ENCODE results near the gene TMEM254. TPM values are rescaled to one million over a fixed set of nuclear protein-coding genes. Genes with fewer than 3 reads are reported as not detected.
"Not testable (repeated sequence)": the region's sequence is repeated elsewhere in the genome, so short reads cannot be mapped to it uniquely, and the experiment has no call there.

The TMEM254 gene
- total RNA-seq, 2 donors from 2014 or later: 52.7 to 95.9 TPM

DNA sequence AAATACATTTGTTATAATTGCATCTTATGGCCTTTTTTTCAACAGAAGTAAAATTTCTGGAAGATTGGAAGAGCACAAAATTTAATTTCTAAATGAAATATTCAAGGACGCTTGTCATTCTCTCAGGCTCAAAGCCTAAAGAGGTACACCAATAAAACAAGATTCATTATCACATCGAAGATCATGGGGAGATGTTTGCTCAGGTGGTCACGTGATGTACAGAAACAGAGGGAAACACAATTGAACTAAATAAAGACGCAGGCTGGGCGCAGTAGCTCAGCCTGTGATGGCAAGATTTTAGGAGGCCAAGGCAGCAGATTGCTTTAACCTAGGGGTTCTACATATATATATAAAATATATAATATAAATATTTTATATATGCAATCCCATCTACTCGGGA, 37.3 kb upstream of the TMEM254 start:
- no peaks in the 10 kb centered on the region for H3K4me1 ChIP-seq (replicated peaks)
- no peaks in the 10 kb centered on the region for H3K36me3 ChIP-seq
- no peaks in the 10 kb centered on the region for H3K9me3 ChIP-seq
- TF ChIP-seq CTCF (IDR thresholded peaks at IDR 0.05): no peak
- TF ChIP-seq POLR2AphosphoS5 (IDR thresholded peaks at IDR 0.05): no peak
- TF ChIP-seq POLR2A (IDR thresholded peaks at IDR 0.05): no peak
- no peak overlapping the region for H3K27ac ChIP-seq
- WGBS: 52% methylated on average over 6 of the region's 6 CpGs
- no peak for DNase-seq (ENCODE audit: low spot score)
- intact Hi-C loops (cut with DNase I): no loop called here
- H3K4me3 ChIP-seq: no peak overlapping the region
- H3K27me3 ChIP-seq (replicated peaks; ENCODE audit: insufficient read depth): no peaks in the 10 kb centered on the region

- H3K36me3 ChIP-seq; H3K4me3 ChIP-seq; intact Hi-C loops (cut with DNase I); H3K4me1 ChIP-seq (replicated peaks); DNase-seq (ENCODE audit: low spot score); H3K9me3 ChIP-seq; H3K27me3 ChIP-seq (replicated peaks; ENCODE audit: insufficient read depth); H3K27ac ChIP-seq: not testable (repeated sequence)
- WGBS: 68% methylated on average over 6 of the region's 6 CpGs
These were observed 33.5 kb upstream of the TMEM254 start for GRCh38 chr10:80044935-80045334.

- peak; percentile 73 for DNase-seq (ENCODE audit: low spot score)
- 29% methylated on average over 10 of the region's 10 CpGs for WGBS
- Histone ChIP-seq H3K27me3 (replicated peaks; ENCODE audit: insufficient read depth) (no peaks in the 10 kb centered on the region), H3K4me3 (no peak overlapping the region), H3K27ac (no peak overlapping the region), H3K36me3 (no peaks in the 10 kb centered on the region), H3K4me1 (replicated peaks) (no peaks in the 10 kb centered on the region), H3K9me3 (no peaks in the 10 kb centered on the region)
- TF ChIP-seq CTCF (IDR thresholded peaks at IDR 0.05) (peak; percentile 56 to 77 (median 70)), POLR2AphosphoS5 (IDR thresholded peaks at IDR 0.05) (peak; percentile 5), POLR2A (IDR thresholded peaks at IDR 0.05) (no peak)
- intact Hi-C loops (cut with DNase I): no loop called here
These were observed 31.6 kb upstream of the TMEM254 start for GRCh38 chr10:80046629-80047441.

DNA sequence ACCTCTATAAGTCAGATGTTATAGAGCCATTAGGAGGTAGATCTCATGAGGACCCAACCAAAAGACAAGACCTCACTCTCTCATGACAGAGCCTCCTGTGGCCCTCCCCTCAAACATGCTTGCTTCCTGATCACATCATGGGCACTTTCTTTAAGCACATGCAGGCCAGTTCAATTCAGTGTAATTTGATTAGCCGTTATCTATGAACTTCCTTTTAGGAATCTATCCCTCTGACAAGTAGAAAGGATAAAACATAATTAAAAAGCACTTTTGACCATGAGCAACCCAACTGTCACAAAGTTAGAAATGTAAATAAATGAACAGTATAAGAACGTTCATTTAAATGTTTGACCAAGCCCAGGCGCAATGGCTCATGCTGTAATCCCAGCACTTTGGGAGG, 27.7 kb upstream of the TMEM254 start:
- WGBS: 82% methylated on average over 3 of the region's 3 CpGs
- TF ChIP-seq POLR2AphosphoS5 (IDR thresholded peaks at IDR 0.05): no peak
- no peak for TF ChIP-seq POLR2A (IDR thresholded peaks at IDR 0.05)
- no peak for TF ChIP-seq CTCF (IDR thresholded peaks at IDR 0.05)

GRCh38 chr10:80051993-80052392, 26.5 kb upstream of the TMEM254 start:
- Histone ChIP-seq H3K4me3 (no peak overlapping the region), H3K4me1 (replicated peaks) (no peaks in the 10 kb centered on the region), H3K27me3 (replicated peaks; ENCODE audit: insufficient read depth) (no peaks in the 10 kb centered on the region), H3K36me3 (no peaks in the 10 kb centered on the region), H3K9me3 (no peaks in the 10 kb centered on the region), H3K27ac (no peak overlapping the region)
- 43% methylated on average over 3 of the region's 3 CpGs for WGBS
- intact Hi-C loops (cut with DNase I): no loop called here
- DNase-seq (ENCODE audit: low spot score): no peak
- TF ChIP-seq POLR2A (IDR thresholded peaks at IDR 0.05) (no peak), CTCF (IDR thresholded peaks at IDR 0.05) (no peak), POLR2AphosphoS5 (IDR thresholded peaks at IDR 0.05) (no peak)

More for the DNA sequence above, 27.7 kb upstream of the TMEM254 start:
- Histone ChIP-seq H3K4me3 (no peak overlapping the region), H3K27ac (no peak overlapping the region), H3K9me3 (no peaks in the 10 kb centered on the region), H3K36me3 (no peaks in the 10 kb centered on the region), H3K4me1 (replicated peaks) (no peaks in the 10 kb centered on the region), H3K27me3 (replicated peaks; ENCODE audit: insufficient read depth) (no peaks in the 10 kb centered on the region)
- no peak for DNase-seq (ENCODE audit: low spot score)
- intact Hi-C loops (cut with DNase I): no loop called here

Data from prostate gland (tissue), 2 donors.